ENCODE measurements around the gene CER1. TPM values are rescaled to one million over a fixed set of nuclear protein-coding genes. Genes with fewer than 3 reads are reported as not detected.

CER1 gene
- total RNA-seq, 1 experiment from 2014 or later, result not detected

Other genes with a start within 250 kb of the CER1 start
- gene ZDHHC21, start 29.3 kb downstream of the CER1 start, total RNA-seq (2014; rRNA removed; shearing (Covaris generic)), result 3.4 and 4.9 TPM in 2 replicates
- not detected in 2 replicates for gene FREM1, start 187.7 kb upstream of the CER1 start, total RNA-seq (2014; rRNA removed; shearing (Covaris generic))

All from Daoy (cell line).